MM.1S (cell line): Measurements from ENCODE around the gene HNRNPDL.
"Not testable (repeated sequence)": the region's sequence is repeated elsewhere in the genome, so short reads cannot be mapped to it uniquely, and the experiment has no call there.

Source experiments
- DNase-seq: peaks from one replicate; pipeline ENCODE4 v3.0.0-alpha.2; 2015
- H2AFZ ChIP-seq: fragments of 300-600 bp; sonication (generic); 2 replicates; pipeline ENCODE4 v1.6.0; 2016; ENCODE audit warnings: antibody characterized with exemption, low read length
- H3F3A ChIP-seq: fragments of 300-600 bp; sonication (generic); 2 replicates; pipeline ENCODE4 v1.6.1; 2016; ENCODE audit warnings: mild to moderate bottlenecking, antibody characterized with exemption, low read length, moderate library complexity, mixed read lengths; ENCODE audit not compliant: insufficient read depth
- H3K27ac ChIP-seq: fragments of 300-600 bp; sonication (generic); 2 replicates; pipeline ENCODE4 v1.5.1; 2016; ENCODE audit warnings: mild to moderate bottlenecking, low read length
- H3K27me3 ChIP-seq: fragments of 300-600 bp; sonication (generic); replicated peaks from 2 replicates; pipeline ENCODE4 v1.6.0; 2016; ENCODE audit warnings: low read length; ENCODE audit not compliant: insufficient read depth
- H3K36me3 ChIP-seq: fragments of 300-600 bp; sonication (generic); replicated peaks from 2 replicates; pipeline ENCODE4 v1.6.1; 2016; ENCODE audit warnings: mild to moderate bottlenecking, low read length, mixed read lengths; ENCODE audit not compliant: insufficient read depth
- H3K4me1 ChIP-seq: fragments of 300-600 bp; sonication (generic); 2 replicates; pipeline ENCODE4 v1.6.1; 2016; ENCODE audit warnings: low read length, mixed read lengths
- H3K4me2 ChIP-seq: fragments of 300-600 bp; sonication (generic); 2 replicates; pipeline ENCODE4 v1.6.0; 2016; ENCODE audit warnings: low read depth, low read length
- H3K4me3 ChIP-seq: fragments of 300-600 bp; sonication (generic); 2 replicates; pipeline ENCODE4 v1.5.1; 2016; ENCODE audit warnings: low read length, mixed read lengths
- H3K79me2 ChIP-seq: fragments of 300-600 bp; sonication (generic); 2 replicates; pipeline ENCODE4 v1.6.1; 2016; ENCODE audit warnings: mixed run types, low read length, mixed read lengths
- H3K9ac ChIP-seq: fragments of 300-600 bp; sonication (generic); 2 replicates; pipeline ENCODE4 v1.6.1; 2016; ENCODE audit warnings: low read length, mixed read lengths
- H3K9me2 ChIP-seq: fragments of 300-600 bp; sonication (generic); replicated peaks from 2 replicates; pipeline ENCODE4 v1.6.1; 2016; ENCODE audit warnings: mild to moderate bottlenecking, low read length, mixed read lengths; ENCODE audit not compliant: insufficient read depth
- H3K9me3 ChIP-seq: fragments of 300-600 bp; sonication (generic); replicated peaks from 2 replicates; pipeline ENCODE4 v1.6.1; 2016; ENCODE audit warnings: mild to moderate bottlenecking, low read length, mixed read lengths; ENCODE audit not compliant: insufficient read depth
- H4K20me1 ChIP-seq: fragments of 300-600 bp; sonication (generic); 2 replicates; pipeline ENCODE4 v1.6.1; 2016; ENCODE audit warnings: mild to moderate bottlenecking, low read length, moderate library complexity, mixed read lengths; ENCODE audit not compliant: insufficient read depth
- EZH2 ChIP-seq: fragments of 300-600 bp; sonication (generic); optimal IDR thresholded peaks from 2 replicates; pipeline ENCODE3; 2017; ENCODE audit warnings: low read depth, mild to moderate bottlenecking, antibody characterized with exemption, low read length, mixed read lengths
- EZH2phosphoT487 ChIP-seq: fragments of 300-600 bp; sonication (generic); IDR thresholded peaks from 2 replicates; pipeline ENCODE4 v1.6.1; 2018; ENCODE audit warnings: antibody characterized with exemption, low read length
- TF ChIP-seq, protein P1 (sequence below): fragments of 300-600 bp; sonication (generic); IDR thresholded peaks from 2 replicates; pipeline ENCODE4 v1.5.1; 2016; ENCODE audit warnings: antibody characterized with exemption, low read length, mixed read lengths

Gene HNRNPDL

DNA sequence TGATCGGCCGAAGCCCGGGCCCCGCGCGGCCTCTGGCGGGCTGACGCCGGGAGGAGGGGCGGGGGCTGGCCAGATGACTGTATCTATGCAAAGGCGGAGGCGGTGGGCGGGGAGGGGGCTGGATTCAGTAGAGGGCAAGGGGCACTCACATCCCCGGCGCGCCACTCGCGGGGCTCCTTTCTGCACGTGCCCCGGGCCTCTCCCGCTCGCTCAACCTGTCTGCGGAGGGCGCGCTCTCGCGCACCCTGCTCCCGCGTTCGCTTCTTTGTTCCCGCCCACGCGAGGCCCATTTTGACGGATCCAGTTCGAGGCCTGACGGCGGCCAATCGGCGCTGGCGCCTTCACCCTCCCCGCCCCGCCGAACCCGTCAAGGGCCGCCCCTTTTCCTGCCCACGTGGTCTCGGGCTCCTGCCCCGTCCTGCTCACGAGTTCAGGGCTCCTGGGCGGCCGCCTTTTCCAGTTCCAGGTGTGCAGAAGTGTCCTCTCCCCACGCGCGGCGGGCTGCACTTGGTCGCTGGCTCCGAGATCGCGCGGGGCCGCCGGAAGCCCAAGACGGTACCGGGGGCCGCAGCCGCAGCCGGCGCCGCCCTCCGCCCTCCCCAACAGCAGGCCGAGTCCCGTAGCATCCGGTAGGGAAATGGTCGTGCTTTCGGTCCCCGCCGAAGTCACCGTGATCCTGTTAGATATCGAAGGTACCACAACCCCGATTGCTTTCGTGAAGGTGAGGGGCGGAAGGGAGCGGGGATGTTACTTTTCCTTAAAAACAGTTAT lies at the start of gene HNRNPDL, which contains the start of gene ENOPH1:
Gene HNRNPDL (minus strand): TSS at position 270 of the 771 bp plus-strand sequence. CDS start 772 bp downstream, outside the sequence.
Gene ENOPH1 (plus strand): TSS at position 398 of the 771 bp plus-strand sequence. CDS start 240 bp downstream, at position 638.
- Histone ChIP-seq H3K9me2 (no peaks in the 10 kb centered on the region), H4K20me1 (peaks cover 47% of the 10 kb centered on the region), H3K36me3 (peaks cover 16% of the 10 kb centered on the region), H2AFZ (peak within 1 kb of the TSS; percentile 78), H3K27me3 (no peaks in the 10 kb centered on the region), H3K79me2 (peaks cover 91% of the 10 kb centered on the region), H3K4me1 (peaks cover 10% of the 10 kb centered on the region; the same call in 1 of the 2 replicates), H3K4me3 (peak within 1 kb of the TSS; percentile 90), H3K4me2 (peak within 1 kb of the TSS; percentile 79), H3K9me3 (no peaks in the 10 kb centered on the region), H3K9ac (peak within 1 kb of the TSS; percentile 97), H3K27ac (peak within 1 kb of the TSS; percentile 93), H3F3A (peaks cover 25% of the 10 kb centered on the region)
- peak; percentile 95 for DNase-seq
- no peak for TF ChIP-seq EZH2phosphoT487
- TF ChIP-seq, protein P1, sequence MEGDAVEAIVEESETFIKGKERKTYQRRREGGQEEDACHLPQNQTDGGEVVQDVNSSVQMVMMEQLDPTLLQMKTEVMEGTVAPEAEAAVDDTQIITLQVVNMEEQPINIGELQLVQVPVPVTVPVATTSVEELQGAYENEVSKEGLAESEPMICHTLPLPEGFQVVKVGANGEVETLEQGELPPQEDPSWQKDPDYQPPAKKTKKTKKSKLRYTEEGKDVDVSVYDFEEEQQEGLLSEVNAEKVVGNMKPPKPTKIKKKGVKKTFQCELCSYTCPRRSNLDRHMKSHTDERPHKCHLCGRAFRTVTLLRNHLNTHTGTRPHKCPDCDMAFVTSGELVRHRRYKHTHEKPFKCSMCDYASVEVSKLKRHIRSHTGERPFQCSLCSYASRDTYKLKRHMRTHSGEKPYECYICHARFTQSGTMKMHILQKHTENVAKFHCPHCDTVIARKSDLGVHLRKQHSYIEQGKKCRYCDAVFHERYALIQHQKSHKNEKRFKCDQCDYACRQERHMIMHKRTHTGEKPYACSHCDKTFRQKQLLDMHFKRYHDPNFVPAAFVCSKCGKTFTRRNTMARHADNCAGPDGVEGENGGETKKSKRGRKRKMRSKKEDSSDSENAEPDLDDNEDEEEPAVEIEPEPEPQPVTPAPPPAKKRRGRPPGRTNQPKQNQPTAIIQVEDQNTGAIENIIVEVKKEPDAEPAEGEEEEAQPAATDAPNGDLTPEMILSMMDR = no peak
- TF ChIP-seq EZH2 = no peak

DNA sequence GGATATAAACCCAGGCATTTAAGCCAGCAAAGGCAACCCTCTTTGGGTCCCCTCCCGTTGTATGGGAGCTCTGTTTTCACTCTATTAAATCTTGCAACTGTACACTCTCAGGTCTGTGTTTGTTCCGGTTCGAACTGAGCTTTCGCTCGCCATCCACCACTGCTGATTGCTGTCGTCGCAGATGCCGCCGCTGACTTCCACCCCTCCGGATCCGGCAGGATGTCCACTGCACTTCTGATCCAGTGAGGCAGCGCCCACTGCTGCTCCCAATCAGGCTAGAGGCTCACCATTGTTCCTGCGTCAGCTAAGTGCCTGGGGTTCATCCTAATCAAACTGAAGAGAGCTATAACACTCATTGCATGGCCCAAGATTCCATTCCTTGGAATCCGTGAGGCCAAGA lies 49.3 kb upstream of the HNRNPDL start:
- H3K4me1 ChIP-seq = no peaks in the 10 kb centered on the region
- no peaks in the 10 kb centered on the region for H3K36me3 ChIP-seq
- no peaks in the 10 kb centered on the region for H3K79me2 ChIP-seq
- no peak overlapping the region for H3K4me2 ChIP-seq
- TF ChIP-seq, protein P1 = no peak
- TF ChIP-seq EZH2phosphoT487 (no peak), EZH2 (no peak)
- no peak overlapping the region for H3K27ac ChIP-seq
- H3K4me3 ChIP-seq = no peak overlapping the region
- H4K20me1 ChIP-seq = no peaks in the 10 kb centered on the region
- H3F3A ChIP-seq = no peaks in the 10 kb centered on the region
- H3K9me3 ChIP-seq = no peaks in the 10 kb centered on the region
- no peaks in the 10 kb centered on the region for H3K9me2 ChIP-seq
- no peak for DNase-seq
- no peak overlapping the region for H2AFZ ChIP-seq
- H3K9ac ChIP-seq = no peak overlapping the region
- H3K27me3 ChIP-seq = no peaks in the 10 kb centered on the region

DNA sequence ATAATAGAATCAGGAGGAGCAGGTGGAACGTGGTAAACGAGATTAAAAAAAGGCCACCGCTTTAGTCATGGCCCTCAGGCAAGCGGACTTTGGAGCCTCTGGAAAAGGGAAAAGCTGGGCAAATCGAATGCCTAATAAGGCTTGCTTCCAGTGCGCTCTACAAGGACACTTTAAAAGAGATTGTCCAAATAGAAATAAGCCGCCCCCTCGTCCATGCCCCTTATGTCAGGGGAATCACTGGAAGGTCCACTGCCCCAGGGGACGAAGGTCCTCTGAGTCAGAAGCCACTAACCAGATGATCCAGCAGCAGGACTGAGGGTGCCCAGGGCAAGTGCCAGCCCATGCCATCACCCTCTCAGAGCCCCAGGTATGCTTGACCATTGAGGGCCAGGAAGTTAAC lies 47.2 kb upstream of the HNRNPDL start:
- H3K9me2 ChIP-seq, H3K4me3 ChIP-seq, H3F3A ChIP-seq: not testable (repeated sequence)

GRCh38 chr4:82475931-82476330 lies 45.7 kb upstream of the HNRNPDL start:
- not testable (repeated sequence) for H3F3A ChIP-seq, H3K27me3 ChIP-seq, H3K9me2 ChIP-seq, H3K36me3 ChIP-seq, H3K79me2 ChIP-seq, H3K4me1 ChIP-seq, H3K9me3 ChIP-seq, H3K27ac ChIP-seq, H3K9ac ChIP-seq, H3K4me2 ChIP-seq, H4K20me1 ChIP-seq, H2AFZ ChIP-seq, DNase-seq, H3K4me3 ChIP-seq

More for the DNA sequence above, 47.2 kb upstream of the HNRNPDL start:
- not testable (repeated sequence) for H3K27me3 ChIP-seq, DNase-seq, H3K79me2 ChIP-seq, H3K4me2 ChIP-seq, H3K9me3 ChIP-seq, H3K9ac ChIP-seq, H4K20me1 ChIP-seq, H2AFZ ChIP-seq, H3K27ac ChIP-seq, H3K36me3 ChIP-seq, H3K4me1 ChIP-seq
